HepG2 (cell line): ENCODE data around the gene RNU5B-1. TPM values are rescaled to one million over a fixed set of nuclear protein-coding genes. Genes with fewer than 3 reads are reported as not detected.

ENCODE experiments used
- CEBPG ChIP-seq: IDR thresholded peaks from 2 replicates; pipeline ENCODE4 v1.6.1; 2016
- GABPA ChIP-seq, 2 experiments: IDR thresholded peaks; 2 replicates each; pipeline ENCODE4 v1.6.1; 2011 to 2016; ENCODE audit warnings: low read depth in 2 of 2, low read length in 1 of 2, missing biosample characterization in 1 of 2, missing genetic modification characterization in 1 of 2
- MAZ ChIP-seq, 2 experiments: sonication (generic) in 1 of 2; formaldehyde crosslinking in 1 of 2; IDR thresholded peaks; 2 replicates each; pipeline versions ENCODE4 v1.5.0 to v1.6.1; 2012 to 2020; ENCODE audit warnings: low read depth in 2 of 2, mild to moderate bottlenecking in 2 of 2, borderline replicate concordance in 1 of 2, improper control_type of control experiment in 1 of 2, low read length in 1 of 2, missing genetic modification reagents in 1 of 2, moderate library complexity in 1 of 2
- MXD4 ChIP-seq: IDR thresholded peaks from 2 replicates; pipeline ENCODE4 v1.6.1; 2016; ENCODE audit warnings: mild to moderate bottlenecking, missing biosample characterization, missing genetic modification reagents
- MYC ChIP-seq: sonication (generic); formaldehyde crosslinking; IDR thresholded peaks from 2 replicates; pipeline ENCODE4 v1.9.0; 2021; ENCODE audit warnings: missing genetic modification reagents, borderline replicate concordance
- PAWR ChIP-seq: sonication (generic); formaldehyde crosslinking; IDR thresholded peaks from 2 replicates; pipeline ENCODE4 v1.4.0; 2020; ENCODE audit warnings: missing genetic modification reagents, mild to moderate bottlenecking, borderline replicate concordance
- RXRB ChIP-seq: IDR thresholded peaks from 2 replicates; pipeline ENCODE4 v1.6.1; 2016; ENCODE audit warnings: borderline replicate concordance, missing genetic modification reagents, missing compliant biosample characterization
- ZBTB38 ChIP-seq: sonication (generic); formaldehyde crosslinking; IDR thresholded peaks from 2 replicates; pipeline ENCODE4 v1.5.1; 2020; ENCODE audit warnings: mild to moderate bottlenecking, missing genetic modification reagents
- ZFAT ChIP-seq: sonication (generic); formaldehyde crosslinking; conservative IDR thresholded peaks from 2 replicates; pipeline ENCODE4 v1.8.1; 2023; ENCODE audit warnings: missing genetic modification reagents, inconsistent platforms
- ZFX ChIP-seq: sonication (generic); formaldehyde crosslinking; IDR thresholded peaks from 2 replicates; pipeline ENCODE4 v1.4.0; 2020; ENCODE audit warnings: mild to moderate bottlenecking, low read depth, missing genetic modification reagents, moderate library complexity
- ZNF317 ChIP-seq: sonication (generic); formaldehyde crosslinking; IDR thresholded peaks from 2 replicates; pipeline ENCODE4 v1.5.0; 2020; ENCODE audit warnings: mild to moderate bottlenecking, missing genetic modification reagents
- polyA plus RNA-seq, 8 experiments: library from polyadenylated mRNA; depleted of rRNA in 3 of 8; stranded (reverse) in 7 of 8; unstranded in 1 of 8; fragments of >200 nt; fragmentation: Illumina TruSeq in 4 of 8; extraction: Trizol in 4 of 8; gene quantifications; 2 replicates each; pipeline versions ENCODE4 v1.2.1 to v1.2.3, GENCODE V29; 2011 to 2016; ENCODE audit warnings: low read depth in 4 of 8, missing spikeins in 1 of 8, mixed read lengths in 1 of 8; ENCODE audit not compliant: insufficient read depth in 1 of 8
- total RNA-seq, 5 experiments: library from RNA; depleted of rRNA; stranded (reverse); fragments of >200 nt; fragmentation: Illumina TruSeq; extraction: Trizol; gene quantifications; 2 replicates each; pipeline ENCODE4 v1.2.3, GENCODE V29; 2016; ENCODE audit warnings: low read depth in 1 of 5
- TF ChIP-seq, protein P1 (sequence below): sonication (generic); formaldehyde crosslinking; IDR thresholded peaks from 2 replicates; pipeline ENCODE4 v1.5.1; 2020; ENCODE audit warnings: missing genetic modification reagents, mild to moderate bottlenecking, borderline replicate concordance
- TF ChIP-seq, protein P2 (sequence below): sonication (generic); formaldehyde crosslinking; IDR thresholded peaks from 2 replicates; pipeline ENCODE4 v1.8.0; 2022; ENCODE audit warnings: missing genetic modification reagents, mild to moderate bottlenecking, inconsistent platforms, borderline replicate concordance
- TF ChIP-seq, protein P3 (sequence below): sonication (generic); formaldehyde crosslinking; IDR thresholded peaks from 2 replicates; pipeline ENCODE4 v1.8.1; 2023; ENCODE audit warnings: mild to moderate bottlenecking, missing genetic modification reagents
- TF ChIP-seq, protein P4 (sequence below): sonication (generic); formaldehyde crosslinking; IDR thresholded peaks from 2 replicates; pipeline ENCODE4 v1.8.0; 2022; ENCODE audit warnings: missing genetic modification reagents, low read depth, mild to moderate bottlenecking, borderline replicate concordance
- TF ChIP-seq, protein P5 (sequence below), 2 experiments: sonication (generic) in 1 of 2; formaldehyde crosslinking in 1 of 2; IDR thresholded peaks; 2 replicates each; pipeline versions ENCODE4 v1.4.0 to v1.6.1; 2016 to 2020; ENCODE audit warnings: borderline replicate concordance in 1 of 2, low read depth in 1 of 2, mild to moderate bottlenecking in 1 of 2, missing genetic modification reagents in 1 of 2

RNU5B-1 gene
- total and polyA plus RNA-seq, 2 of the 13 experiments (the other 11 are each of a cell fraction or from before 2014, with no cell fraction given): 1,646 TPM; not detected in 1

DNA sequence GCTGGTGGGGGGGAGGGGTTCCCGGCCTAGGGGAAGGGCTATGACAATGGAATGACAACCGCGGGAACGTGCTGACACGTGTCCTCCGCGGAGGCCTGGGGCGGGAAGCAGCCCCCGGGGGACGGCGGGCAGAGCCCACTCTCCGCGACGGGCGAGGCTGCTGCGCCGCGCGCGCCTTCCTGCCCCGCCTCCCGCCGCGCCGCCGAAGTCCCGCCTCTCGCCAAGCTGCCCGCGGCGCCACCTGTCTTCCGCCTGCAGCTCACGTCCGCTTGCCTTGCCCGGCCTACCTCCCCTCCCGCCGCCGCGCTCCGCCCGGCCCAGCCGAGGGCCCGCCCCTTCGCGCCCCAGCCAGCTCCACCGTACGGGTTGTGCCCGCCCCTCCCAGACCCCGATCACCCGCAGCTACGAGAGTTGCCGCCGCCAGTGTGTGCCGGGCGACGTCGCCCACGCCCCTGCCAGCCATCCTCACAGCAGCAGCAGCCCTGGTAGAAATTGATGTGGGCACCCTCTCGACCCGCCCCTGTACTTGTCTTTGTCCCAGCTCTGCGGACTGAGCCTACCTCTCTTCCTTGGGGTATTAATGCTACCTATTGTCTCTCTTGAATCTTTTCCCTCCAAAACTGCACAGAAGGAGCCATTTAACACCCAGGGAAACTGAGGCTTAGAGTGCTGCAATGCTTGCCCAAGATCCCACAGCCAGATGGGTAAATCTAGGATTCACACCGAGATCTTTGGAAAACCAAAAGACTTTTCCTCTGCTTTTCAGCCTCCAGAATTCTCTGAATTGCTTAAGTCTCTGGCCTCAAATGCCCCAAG is 17.6 kb upstream of the RNU5B-1 start, which contains the start of gene PARP16 (continued):
- TF ChIP-seq, protein P1, sequence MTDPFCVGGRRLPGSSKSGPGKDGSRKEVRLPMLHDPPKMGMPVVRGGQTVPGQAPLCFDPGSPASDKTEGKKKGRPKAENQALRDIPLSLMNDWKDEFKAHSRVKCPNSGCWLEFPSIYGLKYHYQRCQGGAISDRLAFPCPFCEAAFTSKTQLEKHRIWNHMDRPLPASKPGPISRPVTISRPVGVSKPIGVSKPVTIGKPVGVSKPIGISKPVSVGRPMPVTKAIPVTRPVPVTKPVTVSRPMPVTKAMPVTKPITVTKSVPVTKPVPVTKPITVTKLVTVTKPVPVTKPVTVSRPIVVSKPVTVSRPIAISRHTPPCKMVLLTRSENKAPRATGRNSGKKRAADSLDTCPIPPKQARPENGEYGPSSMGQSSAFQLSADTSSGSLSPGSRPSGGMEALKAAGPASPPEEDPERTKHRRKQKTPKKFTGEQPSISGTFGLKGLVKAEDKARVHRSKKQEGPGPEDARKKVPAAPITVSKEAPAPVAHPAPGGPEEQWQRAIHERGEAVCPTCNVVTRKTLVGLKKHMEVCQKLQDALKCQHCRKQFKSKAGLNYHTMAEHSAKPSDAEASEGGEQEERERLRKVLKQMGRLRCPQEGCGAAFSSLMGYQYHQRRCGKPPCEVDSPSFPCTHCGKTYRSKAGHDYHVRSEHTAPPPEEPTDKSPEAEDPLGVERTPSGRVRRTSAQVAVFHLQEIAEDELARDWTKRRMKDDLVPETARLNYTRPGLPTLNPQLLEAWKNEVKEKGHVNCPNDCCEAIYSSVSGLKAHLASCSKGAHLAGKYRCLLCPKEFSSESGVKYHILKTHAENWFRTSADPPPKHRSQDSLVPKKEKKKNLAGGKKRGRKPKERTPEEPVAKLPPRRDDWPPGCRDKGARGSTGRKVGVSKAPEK (CRISPR knock-in tag): no peak
- TF ChIP-seq, protein P2, sequence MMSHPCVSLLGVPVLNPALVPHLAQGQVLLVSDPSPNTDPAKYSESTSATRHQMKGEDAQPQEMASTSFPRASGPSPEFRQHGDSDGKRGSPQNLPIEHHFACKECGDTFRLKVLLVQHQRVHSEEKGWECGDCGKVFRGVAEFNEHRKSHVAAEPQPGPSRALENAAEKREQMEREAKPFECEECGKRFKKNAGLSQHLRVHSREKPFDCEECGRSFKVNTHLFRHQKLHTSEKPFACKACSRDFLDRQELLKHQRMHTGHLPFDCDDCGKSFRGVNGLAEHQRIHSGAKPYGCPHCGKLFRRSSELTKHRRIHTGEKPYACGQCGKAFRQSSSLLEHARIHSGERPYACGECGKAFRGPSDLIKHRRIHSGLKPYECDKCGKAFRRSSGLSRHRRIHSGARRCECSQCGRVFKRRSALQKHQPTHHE (CRISPR knock-in tag): peak; percentile 76; the same call in 1 of the 2 replicates
- no peak for TF ChIP-seq CEBPG (CRISPR knock-in tag)
- no peak for TF ChIP-seq ZNF317 (CRISPR knock-in tag)
- TF ChIP-seq GABPA (IDR thresholded peaks at IDR 0.05; ENCODE audit: low read depth, low read length): peak; percentile 61
- no peak for TF ChIP-seq GABPA (CRISPR knock-in tag; IDR thresholded peaks at IDR 0.05; ENCODE audit: low read depth)
- peak; percentile 82; the same call in 1 of the 2 replicates for TF ChIP-seq ZBTB38
- TF ChIP-seq, protein P3, sequence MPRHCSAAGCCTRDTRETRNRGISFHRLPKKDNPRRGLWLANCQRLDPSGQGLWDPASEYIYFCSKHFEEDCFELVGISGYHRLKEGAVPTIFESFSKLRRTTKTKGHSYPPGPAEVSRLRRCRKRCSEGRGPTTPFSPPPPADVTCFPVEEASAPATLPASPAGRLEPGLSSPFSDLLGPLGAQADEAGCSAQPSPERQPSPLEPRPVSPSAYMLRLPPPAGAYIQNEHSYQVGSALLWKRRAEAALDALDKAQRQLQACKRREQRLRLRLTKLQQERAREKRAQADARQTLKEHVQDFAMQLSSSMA (CRISPR knock-in tag): no peak
- TF ChIP-seq PAWR (CRISPR knock-in tag): no peak
- TF ChIP-seq MXD4: peak; percentile 84; the same call in 1 of the 2 replicates
- peak; percentile 27; the same call in 1 of the 2 replicates for TF ChIP-seq RXRB
- TF ChIP-seq, protein P4, sequence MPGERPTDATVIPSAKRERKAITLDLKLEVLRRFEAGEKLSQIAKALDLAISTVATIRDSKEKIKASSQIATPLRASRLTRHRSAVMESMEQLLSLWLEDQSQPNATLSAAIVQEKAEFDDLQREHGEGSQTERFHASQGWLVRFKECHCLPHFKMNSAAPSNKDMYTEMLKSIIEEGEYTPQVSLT: peak; percentile 32; the same call in 1 of the 2 replicates
- peak; percentile 96 for TF ChIP-seq ZFX (CRISPR knock-in tag)
- TF ChIP-seq, protein P5, sequence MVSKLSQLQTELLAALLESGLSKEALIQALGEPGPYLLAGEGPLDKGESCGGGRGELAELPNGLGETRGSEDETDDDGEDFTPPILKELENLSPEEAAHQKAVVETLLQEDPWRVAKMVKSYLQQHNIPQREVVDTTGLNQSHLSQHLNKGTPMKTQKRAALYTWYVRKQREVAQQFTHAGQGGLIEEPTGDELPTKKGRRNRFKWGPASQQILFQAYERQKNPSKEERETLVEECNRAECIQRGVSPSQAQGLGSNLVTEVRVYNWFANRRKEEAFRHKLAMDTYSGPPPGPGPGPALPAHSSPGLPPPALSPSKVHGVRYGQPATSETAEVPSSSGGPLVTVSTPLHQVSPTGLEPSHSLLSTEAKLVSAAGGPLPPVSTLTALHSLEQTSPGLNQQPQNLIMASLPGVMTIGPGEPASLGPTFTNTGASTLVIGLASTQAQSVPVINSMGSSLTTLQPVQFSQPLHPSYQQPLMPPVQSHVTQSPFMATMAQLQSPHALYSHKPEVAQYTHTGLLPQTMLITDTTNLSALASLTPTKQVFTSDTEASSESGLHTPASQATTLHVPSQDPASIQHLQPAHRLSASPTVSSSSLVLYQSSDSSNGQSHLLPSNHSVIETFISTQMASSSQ (IDR thresholded peaks at IDR 0.05; ENCODE audit: low read depth): no peak
- TF ChIP-seq, protein P5 (CRISPR knock-in tag; IDR thresholded peaks at IDR 0.05; ENCODE audit: borderline replicate concordance): 0 out of 2 replicates have a peak, but pooled peaks have one; percentile 7
- no peak for TF ChIP-seq MAZ (IDR thresholded peaks at IDR 0.05; ENCODE audit: borderline replicate concordance, low read depth, low read length)
- peak; percentile 83; the same call in 1 of the 2 replicates for TF ChIP-seq MAZ (CRISPR knock-in tag; IDR thresholded peaks at IDR 0.05; ENCODE audit: low read depth)
- TF ChIP-seq MYC: peak; percentile 87
- 0 out of 2 replicates have a peak, but pooled peaks have one; percentile 62 for TF ChIP-seq ZFAT (CRISPR knock-in tag)
